ENCODE measurements around the gene PRKRIP1.
"Not testable (repeated sequence)": the region's sequence is repeated elsewhere in the genome, so short reads cannot be mapped to it uniquely, and the experiment has no call there.

Gene PRKRIP1

DNA sequence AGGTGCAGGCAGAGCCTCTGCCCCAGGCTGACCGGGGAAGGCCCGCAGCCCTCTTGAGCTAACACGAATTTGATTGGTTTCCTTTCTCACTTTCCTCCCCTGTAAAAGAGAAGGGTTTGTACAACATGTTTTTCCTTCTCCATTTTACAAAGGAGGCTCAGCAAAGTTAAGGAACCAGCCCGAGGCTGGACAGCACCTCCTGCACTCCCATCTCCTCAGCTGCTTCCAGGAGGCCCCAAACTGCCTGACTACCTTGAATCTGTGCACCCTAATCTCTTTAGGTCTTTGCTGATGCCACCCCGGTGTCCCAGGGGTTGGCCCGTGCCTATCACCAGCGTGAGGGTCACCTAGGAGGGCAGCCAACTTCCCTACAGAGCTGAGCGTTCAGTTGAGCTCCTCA, 64.3 kb downstream of the PRKRIP1 start:
- no peak for DNase-seq

DNA sequence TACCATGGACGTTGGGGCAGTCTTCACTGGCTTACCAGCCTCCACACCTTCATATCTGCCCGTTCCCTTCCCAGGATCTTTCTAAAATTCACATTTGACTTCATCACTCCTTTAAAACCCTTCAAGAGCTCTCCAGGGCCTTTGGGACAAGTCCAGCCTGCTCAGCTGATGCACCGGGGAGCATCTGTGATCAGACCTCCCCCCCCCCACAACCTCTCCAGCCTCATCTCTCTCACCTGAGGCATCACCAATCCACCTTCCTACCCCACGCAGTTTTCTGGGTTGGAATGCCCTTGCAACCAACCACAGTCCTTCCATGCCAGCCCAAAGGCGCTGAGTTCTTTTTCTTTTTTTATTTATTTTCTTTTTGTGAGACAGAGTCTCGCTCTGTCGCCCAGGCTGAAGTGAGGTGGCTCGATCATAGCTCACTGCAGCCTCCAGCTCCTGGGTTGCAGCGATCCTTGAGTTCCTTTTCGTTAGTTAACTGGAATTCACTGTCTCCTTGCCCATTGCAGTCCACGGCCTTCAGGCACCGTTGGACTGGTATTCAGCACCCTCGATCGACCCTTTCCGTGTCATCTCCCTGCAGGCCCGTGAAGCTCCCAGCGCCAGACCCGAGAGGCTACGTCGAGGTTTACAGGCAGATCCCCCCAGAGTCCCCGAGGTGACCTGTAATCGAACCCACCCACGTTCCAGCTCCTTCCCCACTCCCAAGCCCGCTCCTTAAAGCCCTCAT, 67.8 kb downstream of the PRKRIP1 start:
- no peak for DNase-seq

DNA sequence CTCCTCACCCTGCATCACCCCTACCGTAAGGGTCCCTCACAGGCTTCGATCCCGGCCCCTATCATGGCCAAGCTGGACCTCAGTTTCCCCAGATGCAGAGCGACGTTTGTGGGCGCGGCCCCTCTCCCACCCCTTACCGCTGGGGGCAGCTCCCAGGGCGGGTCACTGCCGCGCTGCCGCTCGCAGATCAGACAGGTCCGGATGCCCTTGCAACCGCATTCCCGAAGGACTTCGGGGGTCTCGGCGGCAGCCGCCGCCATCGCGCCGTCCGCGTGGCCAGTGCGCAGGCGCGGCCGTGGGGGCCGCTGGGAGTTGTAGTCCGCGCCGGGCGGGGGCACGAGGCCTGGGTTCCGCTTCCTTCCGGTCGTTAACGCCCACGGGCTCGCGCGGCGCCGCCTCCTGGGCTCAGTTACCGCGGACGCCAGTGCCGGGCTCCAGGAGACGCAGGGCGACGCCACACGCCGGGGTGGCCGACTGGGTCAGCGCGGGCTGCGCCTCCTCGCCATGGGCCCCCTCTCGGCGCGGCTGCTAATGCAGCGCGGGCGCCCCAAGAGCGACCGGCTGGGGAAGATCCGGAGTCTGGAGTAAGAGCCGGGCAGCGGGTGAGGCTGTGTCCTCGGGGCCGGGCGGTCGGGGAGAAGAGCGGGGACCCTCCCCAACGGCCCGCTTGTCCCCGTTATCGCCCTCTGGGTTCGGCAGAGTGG, 68.6 kb downstream of the PRKRIP1 start, which contains the start of the genes ALKBH4 and LRWD1:
Gene ALKBH4 (minus strand): TSS at position 287 of the 704 bp plus-strand sequence. CDS start 27 bp downstream, at position 260.
Gene LRWD1 (plus strand): TSS at position 408 of the 704 bp plus-strand sequence. CDS start 97 bp downstream, at position 505.
- DNase-seq: peak in 1 of 2 experiments; percentile 55

DNA sequence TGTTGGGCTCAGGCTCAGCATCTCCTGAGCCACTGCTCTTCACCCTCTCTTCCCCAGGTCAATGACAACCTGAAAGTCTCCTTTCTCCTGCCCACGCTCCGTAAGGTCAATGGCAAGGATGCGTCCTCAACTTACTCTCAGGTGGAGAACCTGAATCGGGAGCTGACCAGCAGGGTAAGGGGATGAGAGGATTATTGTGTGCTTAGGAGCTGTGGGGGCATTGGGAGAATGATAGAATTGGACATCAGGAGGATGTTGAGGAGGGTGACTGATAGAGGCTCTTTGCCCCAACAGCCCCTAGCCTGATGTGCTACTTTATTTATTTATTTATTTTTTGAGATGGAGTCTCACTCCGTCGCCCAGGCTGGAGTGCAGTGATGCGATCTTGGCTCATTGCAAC, 69.9 kb downstream of the PRKRIP1 start:
- no peak for DNase-seq

DNA sequence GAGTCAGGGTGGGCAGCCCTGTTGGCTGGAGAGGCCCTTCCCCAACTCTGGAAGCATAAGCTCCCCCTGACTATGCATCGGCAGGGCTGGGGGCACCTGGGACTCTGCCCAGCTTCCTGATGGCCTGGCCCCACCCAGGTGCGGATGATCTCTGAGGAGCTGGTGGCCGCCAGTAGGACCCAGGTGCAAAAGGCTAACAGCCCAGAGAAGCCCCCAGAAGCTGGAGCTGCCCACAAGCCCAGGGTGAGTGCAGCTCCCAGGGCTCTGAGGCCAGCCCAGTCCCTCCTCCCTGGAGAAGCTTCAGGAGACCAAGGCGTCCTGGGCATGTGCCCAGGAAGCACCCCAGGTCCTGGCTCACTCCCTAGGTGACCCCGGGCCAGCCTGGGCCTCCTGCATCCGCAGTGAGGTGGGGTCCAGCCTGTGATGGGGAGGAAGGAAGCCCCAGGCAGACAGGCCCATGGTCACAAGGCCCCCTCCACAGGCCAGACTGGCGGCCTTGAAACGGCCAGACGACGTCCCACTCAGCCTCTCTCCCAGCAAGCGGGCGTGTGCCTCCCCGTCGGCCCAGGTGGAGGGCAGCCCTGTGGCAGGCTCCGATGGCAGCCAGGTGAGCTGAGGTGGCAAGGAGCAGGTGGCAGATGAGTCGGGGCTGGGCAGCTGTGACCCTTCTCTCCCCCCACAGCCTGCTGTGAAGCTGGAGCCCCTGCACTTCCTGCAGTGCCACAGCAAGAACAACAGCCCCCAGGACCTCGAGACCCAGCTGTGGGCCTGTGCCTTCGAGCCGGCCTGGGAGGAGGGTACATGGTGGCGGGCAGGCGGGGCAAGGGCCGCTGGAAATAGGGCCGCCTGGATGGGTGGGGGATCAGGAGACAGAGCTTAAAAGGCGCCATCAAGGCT, 71.7 kb downstream of the PRKRIP1 start:
- no peak for DNase-seq

DNA sequence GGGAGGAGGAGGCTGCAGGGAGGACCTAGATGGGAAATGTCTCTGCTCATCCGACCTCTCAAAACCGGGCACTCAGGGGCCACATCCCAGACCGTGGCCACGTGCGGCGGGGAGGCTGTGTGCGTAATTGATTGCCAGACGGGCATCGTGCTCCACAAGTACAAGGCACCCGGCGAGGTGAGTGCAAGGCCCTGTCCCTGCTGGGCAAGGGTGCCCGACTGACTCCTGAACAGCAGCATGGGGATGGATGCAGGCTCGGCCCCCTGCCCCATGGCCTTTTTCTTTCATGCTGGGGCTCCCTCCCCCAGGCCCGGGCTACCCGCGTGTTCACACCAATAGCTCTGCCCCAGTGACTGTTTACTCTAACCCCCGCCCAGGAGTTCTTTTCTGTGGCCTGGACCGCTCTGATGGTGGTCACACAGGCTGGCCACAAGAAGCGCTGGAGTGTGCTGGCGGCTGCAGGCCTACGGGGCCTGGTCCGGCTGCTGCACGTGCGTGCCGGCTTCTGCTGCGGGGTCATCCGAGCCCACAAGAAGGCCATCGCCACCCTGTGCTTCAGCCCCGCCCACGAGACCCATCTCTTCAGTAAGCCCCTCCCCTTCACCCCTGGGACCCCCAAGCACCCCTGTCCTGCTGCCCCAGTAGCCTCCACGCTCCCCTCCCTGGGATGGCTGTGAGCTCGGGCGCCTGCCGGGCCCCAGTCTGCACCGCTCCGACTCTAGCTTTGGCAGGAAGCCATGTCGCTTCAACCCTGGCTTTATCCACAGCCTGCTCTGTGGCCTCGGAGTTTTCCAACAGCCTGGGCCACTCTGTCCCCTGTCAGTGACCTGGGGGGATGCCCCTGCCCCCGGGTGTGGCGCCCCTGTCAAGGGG, 72.6 kb downstream of the PRKRIP1 start:
- peak in 1 of 2 experiments; percentile 7 for DNase-seq

DNA sequence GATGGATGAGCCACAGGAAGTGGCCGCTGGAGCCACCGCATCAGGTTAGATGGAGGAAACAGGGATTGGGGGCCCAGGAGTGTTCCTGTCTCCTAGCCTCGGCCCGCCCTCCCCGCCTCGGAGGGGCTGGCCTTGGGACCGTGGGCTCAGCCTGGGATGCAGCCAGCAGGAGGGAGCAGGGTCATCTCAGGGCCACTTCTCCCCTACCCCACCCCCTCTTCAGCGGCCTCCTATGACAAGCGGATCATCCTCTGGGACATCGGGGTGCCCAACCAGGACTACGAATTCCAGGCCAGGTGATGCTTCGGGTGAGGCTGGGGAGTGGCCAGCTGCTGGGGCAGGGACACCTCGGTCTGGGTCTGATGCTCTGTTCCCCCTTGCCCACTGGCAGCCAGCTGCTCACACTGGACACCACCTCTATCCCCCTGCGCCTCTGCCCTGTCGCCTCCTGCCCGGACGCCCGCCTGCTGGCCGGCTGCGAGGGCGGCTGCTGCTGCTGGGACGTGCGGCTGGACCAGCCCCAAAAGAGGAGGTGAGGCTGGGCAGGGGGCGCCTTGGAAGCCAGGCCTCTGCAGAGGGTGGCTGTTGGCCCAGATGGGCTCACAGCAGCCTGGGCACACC, 73.3 kb downstream of the PRKRIP1 start:
- DNase-seq: no peak

DNA sequence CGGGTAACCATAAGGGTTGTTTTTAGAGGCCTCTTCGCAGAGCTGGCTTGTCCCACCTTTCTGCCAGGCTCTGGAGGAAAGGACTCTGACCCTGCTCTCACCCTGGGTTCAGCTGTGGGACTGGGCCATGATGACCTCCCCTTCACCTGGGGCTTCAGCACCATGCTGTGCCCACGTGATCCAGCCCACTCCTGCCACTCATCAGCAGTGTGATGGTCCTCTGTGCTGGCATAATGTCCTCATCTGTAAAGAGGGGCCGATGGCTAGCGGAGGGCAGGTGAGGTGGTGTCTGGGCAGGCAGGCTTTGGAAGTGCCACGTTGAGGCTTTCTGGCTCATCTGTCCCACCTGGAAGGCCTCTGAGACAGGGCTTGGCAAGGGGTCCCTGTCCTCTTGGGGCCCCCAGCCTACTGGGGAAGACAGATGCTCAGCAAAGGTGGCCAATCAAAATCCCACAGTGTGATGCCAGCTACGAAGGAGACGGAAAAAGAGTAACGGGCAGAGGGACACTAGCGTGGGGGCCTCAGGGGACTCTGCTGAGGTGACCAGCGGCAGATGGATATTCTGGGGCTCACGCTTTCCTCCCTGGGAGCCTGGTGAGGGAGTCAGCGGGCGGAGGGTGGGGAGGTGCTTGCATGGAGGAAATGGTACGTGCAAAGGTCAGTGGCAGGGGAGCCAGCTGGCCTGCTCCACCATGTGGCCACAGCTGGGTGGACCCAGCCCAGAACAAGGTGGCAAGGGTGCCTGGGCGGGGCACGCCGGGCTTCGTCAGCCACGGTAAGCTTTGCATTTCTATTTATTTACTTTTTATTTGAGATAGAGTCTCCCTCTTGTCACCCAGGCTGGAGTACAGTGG, 74.0 kb downstream of the PRKRIP1 start:
- DNase-seq: no peak

DNA sequence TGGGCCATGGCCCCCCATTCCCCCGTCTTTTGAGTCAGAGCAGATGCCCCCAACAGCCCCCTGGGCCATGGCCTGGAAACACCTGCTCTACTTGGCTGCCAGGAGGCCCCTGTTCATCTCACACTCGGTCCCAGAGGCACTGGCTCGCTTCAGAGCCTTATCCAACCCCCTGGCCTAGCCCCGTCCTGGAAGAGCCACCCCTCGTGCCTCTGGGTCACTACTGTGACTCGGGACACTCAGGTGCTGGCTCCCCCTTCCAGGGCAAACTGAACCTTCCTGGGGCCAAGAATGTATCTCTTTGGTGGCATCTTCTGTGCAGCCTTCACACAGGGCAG, 75.6 kb downstream of the PRKRIP1 start:
- no peak for DNase-seq

DNA sequence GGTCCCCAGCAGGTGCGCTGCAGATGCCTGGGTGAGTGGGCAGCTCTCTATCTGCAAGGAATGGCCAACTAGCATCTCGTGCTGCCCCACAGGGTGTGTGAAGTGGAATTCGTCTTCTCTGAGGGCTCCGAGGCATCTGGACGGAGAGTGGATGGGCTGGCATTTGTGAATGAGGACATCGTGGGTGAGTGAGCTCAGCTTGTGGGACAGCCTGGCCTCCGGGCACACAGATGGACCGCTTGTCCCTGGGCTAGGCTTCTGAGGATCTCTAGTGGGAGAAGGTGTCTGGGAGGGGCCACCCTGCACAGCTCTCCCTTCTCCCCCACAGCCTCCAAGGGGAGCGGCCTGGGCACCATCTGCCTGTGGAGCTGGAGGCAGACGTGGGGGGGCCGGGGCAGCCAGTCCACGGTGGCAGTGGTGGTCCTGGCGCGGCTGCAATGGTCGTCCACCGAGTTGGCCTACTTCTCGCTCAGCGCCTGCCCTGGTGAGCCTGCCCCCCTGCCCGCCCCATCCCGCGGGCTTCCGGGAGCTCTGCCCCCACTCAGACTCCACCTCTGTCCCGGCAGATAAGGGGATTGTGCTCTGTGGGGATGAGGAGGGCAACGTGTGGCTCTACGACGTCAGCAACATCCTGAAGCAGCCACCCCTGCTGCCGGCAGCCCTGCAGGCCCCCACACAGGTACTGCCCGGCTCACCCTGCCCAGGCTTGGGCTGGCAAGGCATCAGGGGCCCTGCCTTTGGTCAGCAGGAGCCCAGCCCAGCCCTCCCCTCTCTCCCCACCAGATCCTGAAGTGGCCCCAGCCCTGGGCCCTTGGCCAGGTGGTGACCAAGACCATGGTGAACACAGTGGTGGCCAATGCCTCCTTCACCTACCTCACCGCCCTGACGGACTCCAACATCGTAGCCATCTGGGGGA, 76.2 kb downstream of the PRKRIP1 start:
- peak in 1 of 2 experiments; percentile 21 for DNase-seq

DNA sequence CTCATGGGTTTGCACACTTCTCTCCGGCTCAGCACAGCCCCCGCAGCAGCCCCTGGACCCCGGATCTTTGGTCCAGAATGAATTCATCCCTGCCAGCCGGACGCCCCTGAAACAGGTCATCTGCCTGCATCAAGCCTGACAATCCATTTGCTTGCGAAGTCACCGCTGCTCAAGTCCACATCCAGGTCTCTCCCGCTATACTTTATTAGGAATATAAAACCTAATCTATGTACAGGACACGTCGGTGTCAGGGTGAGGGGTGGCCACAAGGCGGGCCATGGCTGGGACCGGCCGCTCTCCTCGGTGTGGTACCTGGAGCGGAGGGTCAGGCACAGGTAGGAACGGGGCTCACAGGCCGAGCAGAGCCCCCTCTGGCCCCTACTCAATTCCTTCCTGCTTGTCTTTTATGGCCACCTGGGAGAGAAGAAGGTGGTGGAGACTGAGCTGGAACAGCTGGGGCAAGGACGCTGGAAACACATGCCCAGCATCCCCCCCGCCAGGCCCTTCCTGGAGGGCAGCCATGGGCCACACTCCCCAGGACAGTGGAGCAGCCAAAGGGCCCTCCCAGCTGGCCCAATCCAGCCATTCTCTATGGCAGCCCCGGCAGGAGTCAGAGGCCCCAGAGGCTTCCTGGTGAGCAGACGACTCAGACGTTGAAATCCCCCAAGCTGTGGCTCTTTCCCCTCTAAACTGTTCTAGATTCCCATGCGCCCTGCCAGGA, 77.3 kb downstream of the PRKRIP1 start:
- no peak for DNase-seq

DNA sequence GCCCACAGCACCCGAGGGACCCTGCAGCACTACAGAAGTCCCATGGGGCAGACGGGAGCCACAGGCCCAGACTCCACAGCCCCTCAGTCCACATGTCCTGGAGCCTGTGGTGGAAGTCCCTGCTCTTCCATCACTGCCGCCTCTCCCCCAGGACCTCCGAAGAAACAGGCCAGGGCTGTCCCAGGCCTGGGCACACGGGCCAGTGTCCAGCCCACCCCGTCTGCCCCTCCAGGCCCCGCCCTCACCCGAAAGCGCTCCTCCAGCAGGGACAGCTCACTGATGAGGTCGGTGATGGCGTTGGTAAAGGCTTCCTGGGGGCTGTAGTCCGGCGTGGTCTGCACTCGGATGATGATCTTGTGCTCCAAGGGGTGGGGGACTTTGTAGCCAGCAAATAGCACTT, 78.0 kb downstream of the PRKRIP1 start:
- DNase-seq: not testable (repeated sequence)

DNA sequence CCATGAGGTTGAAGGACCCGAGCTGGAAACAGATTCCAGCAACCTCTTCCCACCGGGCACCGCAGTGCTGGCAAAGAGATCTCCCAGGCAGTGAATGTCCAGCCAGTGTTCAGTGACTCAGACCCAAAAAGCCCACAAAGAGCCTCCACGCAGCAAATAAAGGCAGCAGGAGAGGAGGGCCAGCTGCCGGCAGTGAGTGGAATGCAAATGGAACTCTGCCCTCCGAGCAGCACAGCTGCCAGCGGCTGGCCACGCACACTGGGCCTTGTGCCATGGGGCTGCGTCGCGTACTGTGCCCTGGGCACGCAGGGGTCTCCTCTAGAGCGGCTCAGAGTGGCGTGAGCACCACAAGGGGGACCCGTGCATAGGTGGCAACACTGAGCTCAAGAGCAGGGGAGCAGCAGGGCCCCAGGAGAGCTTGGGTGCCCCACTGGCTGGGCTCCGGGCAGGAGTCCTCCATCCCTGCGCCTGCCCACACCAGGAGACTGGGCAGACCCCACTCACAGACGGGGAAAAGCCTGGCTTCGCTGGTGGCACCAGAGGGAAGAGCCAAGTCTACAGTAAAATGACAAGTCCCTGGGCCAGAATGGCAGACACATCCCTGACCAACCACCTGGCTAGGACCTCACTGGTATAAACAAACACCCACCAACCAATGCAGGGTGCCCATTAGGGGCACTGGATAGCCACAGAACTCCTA, 78.7 kb downstream of the PRKRIP1 start:
- DNase-seq: not testable (repeated sequence)

Data from cerebellar nuclear complex (tissue), 1 donor.